H7 (cell line): ENCODE measurements around the gene BCL2. TPM values are rescaled to one million over a fixed set of nuclear protein-coding genes. Genes with fewer than 3 reads are reported as not detected.

Experiments used
- DNase-seq: peaks from one replicate; pipeline ENCODE4 v3.0.0; 2012
- H3K27me3 ChIP-seq: 2 replicates; pipeline ENCODE4 v1.6.0; 2011; ENCODE audit warnings: mild to moderate bottlenecking, low read length; ENCODE audit not compliant: control insufficient read depth, insufficient read depth
- H3K36me3 ChIP-seq: replicated peaks from 2 replicates; pipeline ENCODE4 v1.5.1; 2011; ENCODE audit warnings: low read length; ENCODE audit not compliant: control insufficient read depth, insufficient read depth
- H3K4me3 ChIP-seq: 2 replicates; pipeline ENCODE4 v1.5.1; 2011; ENCODE audit warnings: low read depth, mild to moderate bottlenecking, control low read depth, low read length, moderate library complexity; ENCODE audit not compliant: insufficient read depth
- total RNA-seq: library from RNA; depleted of rRNA; stranded (reverse); fragments of >200 nt; shearing (Covaris generic); gene quantifications from 2 replicates; pipeline ENCODE4 v1.2.3, GENCODE V29; 2014

The BCL2 gene
- total RNA-seq, 1 experiment from 2014 or later = 1.8 TPM

GRCh38 chr18:63152096-63152495 is 167.5 kb downstream of the BCL2 start:
- H3K27me3 ChIP-seq = no peaks in the 10 kb centered on the region
- H3K36me3 ChIP-seq = no peaks in the 10 kb centered on the region
- DNase-seq = no peak

GRCh38 chr18:63151539-63151938 is 168.0 kb downstream of the BCL2 start:
- no peaks in the 10 kb centered on the region for H3K36me3 ChIP-seq
- no peak for DNase-seq
- no peaks in the 10 kb centered on the region for H3K27me3 ChIP-seq
- H3K4me3 ChIP-seq = no peak overlapping the region

More at GRCh38 chr18:63152096-63152495, 167.5 kb downstream of the BCL2 start:
- no peak overlapping the region for H3K4me3 ChIP-seq

GRCh38 chr18:63150942-63151421 is 168.6 kb downstream of the BCL2 start:
- no peak for DNase-seq
- no peaks in the 10 kb centered on the region for H3K27me3 ChIP-seq
- no peak overlapping the region for H3K4me3 ChIP-seq

GRCh38 chr18:63150326-63150725 is 169.2 kb downstream of the BCL2 start:
- Histone ChIP-seq H3K36me3 (no peaks in the 10 kb centered on the region), H3K4me3 (no peak overlapping the region), H3K27me3 (no peaks in the 10 kb centered on the region)
- DNase-seq = no peak

More at GRCh38 chr18:63150942-63151421, 168.6 kb downstream of the BCL2 start:
- no peaks in the 10 kb centered on the region for H3K36me3 ChIP-seq

- no peak for DNase-seq
- Histone ChIP-seq H3K27me3 (no peaks in the 10 kb centered on the region), H3K36me3 (no peaks in the 10 kb centered on the region), H3K4me3 (no peak overlapping the region)
Observed at GRCh38 chr18:63149302-63149587, 170.3 kb downstream of the BCL2 start.

- Histone ChIP-seq H3K27me3 (no peaks in the 10 kb centered on the region), H3K36me3 (no peaks in the 10 kb centered on the region), H3K4me3 (no peak overlapping the region)
- DNase-seq = no peak
Observed at GRCh38 chr18:63148449-63149301, 170.9 kb downstream of the BCL2 start.

- no peak for DNase-seq
- H3K4me3 ChIP-seq = no peak overlapping the region
Observed at GRCh38 chr18:63147973-63148372, 171.6 kb downstream of the BCL2 start.

GRCh38 chr18:63146828-63147409 is 172.7 kb downstream of the BCL2 start:
- DNase-seq = no peak
- no peaks in the 10 kb centered on the region for H3K27me3 ChIP-seq
- H3K4me3 ChIP-seq = no peak overlapping the region
- no peaks in the 10 kb centered on the region for H3K36me3 ChIP-seq

More at GRCh38 chr18:63147973-63148372, 171.6 kb downstream of the BCL2 start:
- no peaks in the 10 kb centered on the region for H3K36me3 ChIP-seq
- H3K27me3 ChIP-seq = no peaks in the 10 kb centered on the region

- no peaks in the 10 kb centered on the region for H3K27me3 ChIP-seq
- no peaks in the 10 kb centered on the region for H3K36me3 ChIP-seq
- no peak for DNase-seq
- H3K4me3 ChIP-seq = no peak overlapping the region
Observed at GRCh38 chr18:63145851-63146555, 173.6 kb downstream of the BCL2 start.

GRCh38 chr18:63145166-63145850 is 174.3 kb downstream of the BCL2 start:
- Histone ChIP-seq H3K27me3 (no peaks in the 10 kb centered on the region), H3K36me3 (no peaks in the 10 kb centered on the region), H3K4me3 (no peak overlapping the region)
- DNase-seq = no peak

GRCh38 chr18:63144748-63145147 is 174.8 kb downstream of the BCL2 start:
- Histone ChIP-seq H3K27me3 (no peaks in the 10 kb centered on the region), H3K4me3 (no peak overlapping the region), H3K36me3 (no peaks in the 10 kb centered on the region)
- DNase-seq = no peak

GRCh38 chr18:63143330-63143771 is 176.2 kb downstream of the BCL2 start:
- Histone ChIP-seq H3K4me3 (no peak overlapping the region), H3K27me3 (no peaks in the 10 kb centered on the region), H3K36me3 (no peaks in the 10 kb centered on the region)
- DNase-seq = no peak

- no peak for DNase-seq
- no peaks in the 10 kb centered on the region for H3K27me3 ChIP-seq
- no peak overlapping the region for H3K4me3 ChIP-seq
- H3K36me3 ChIP-seq = no peaks in the 10 kb centered on the region
Observed at GRCh38 chr18:63142594-63143225, 176.9 kb downstream of the BCL2 start.

GRCh38 chr18:63141778-63142176 is 177.8 kb downstream of the BCL2 start:
- H3K27me3 ChIP-seq = no peaks in the 10 kb centered on the region
- DNase-seq = no peak
- H3K4me3 ChIP-seq = no peak overlapping the region
- H3K36me3 ChIP-seq = no peaks in the 10 kb centered on the region
